ENCODE measurements around the gene DKKL1.

GRCh38 chr19:49349567-49349966, 14.1 kb upstream of the DKKL1 start:
- TF ChIP-seq CTCF (IDR thresholded peaks at IDR 0.05; ENCODE audit: low read length) (no peak), EZH2 (IDR thresholded peaks at IDR 0.05; ENCODE audit: borderline replicate concordance, low read length) (no peak)
